Gastrocnemius medialis (tissue), 4 donors: ENCODE data around the gene GPR180.

ENCODE experiments used
- CTCF ChIP-seq, 5 experiments: fragments of 450-650 bp in 3 of 5; fragments of 200-600 bp in 2 of 5; sonication (generic) in 2 of 5; IDR thresholded peaks in 4 of 5; conservative IDR thresholded peaks in 1 of 5; 1 replicate in 4 of 5; 2 replicates in 1 of 5; pipeline ENCODE4 v1.5.1; 2016 to 2019; ENCODE audit warnings: antibody characterized with exemption in 5 of 5, mild to moderate bottlenecking in 3 of 5, moderate library complexity in 3 of 5
- POLR2A ChIP-seq, 2 donors: fragments of 450-650 bp; IDR thresholded peaks; one replicate each; pipeline ENCODE4 v1.6.1; 2017; ENCODE audit warnings: antibody characterized with exemption in 2 of 2, mild to moderate bottlenecking in 2 of 2, moderate library complexity in 2 of 2

GRCh38 chr13:94661406-94661805, 59.7 kb downstream of the GPR180 start:
- TF ChIP-seq CTCF (IDR thresholded peaks at IDR 0.05 in 4 of 5, conservative IDR thresholded peaks at IDR 0.05 in 1 of 5) = no peak
- TF ChIP-seq POLR2A (IDR thresholded peaks at IDR 0.05) = no peak
